ENCODE data around the gene OSBPL3.

Gene OSBPL3

GRCh38 chr7:24748521-24748920, 231.5 kb downstream of the OSBPL3 start:
- Histone ChIP-seq H3K36me3 (ENCODE audit: insufficient read depth, low read length) (no peaks in the 10 kb centered on the region), H3K4me1 (ENCODE audit: insufficient read depth, low read length) (no peaks in the 10 kb centered on the region), H3K9me3 (ENCODE audit: control insufficient read depth, insufficient read depth, low read length) (no peaks in the 10 kb centered on the region), H3K9ac (ENCODE audit: low read depth, low read length) (no peak overlapping the region)

All from ES-I3 (cell line).